C4-2B (cell line): ENCODE data around the gene INHBB.

ENCODE experiments used
- CTCF ChIP-seq: fragments of 450-650 bp; conservative IDR thresholded peaks from 2 replicates; pipeline ENCODE4 v1.5.1; 2017; ENCODE audit warnings: mild to moderate bottlenecking
- ZFX ChIP-seq: fragments of 450-650 bp; IDR thresholded peaks from 2 replicates; pipeline ENCODE4 v1.6.1; 2017

- TF ChIP-seq CTCF (no peak), ZFX (no peak)
Observed at GRCh38 chr2:120348134-120348736, 2.3 kb downstream of the INHBB start.
